Effector CD8-positive, alpha-beta T cell (primary cell): ENCODE data around the gene JAKMIP3.

Experiments
- DNase-seq: peaks from one replicate; lab custom pipeline; 2025; lab: John Stamatoyannopoulos, UW

JAKMIP3 gene

DNA sequence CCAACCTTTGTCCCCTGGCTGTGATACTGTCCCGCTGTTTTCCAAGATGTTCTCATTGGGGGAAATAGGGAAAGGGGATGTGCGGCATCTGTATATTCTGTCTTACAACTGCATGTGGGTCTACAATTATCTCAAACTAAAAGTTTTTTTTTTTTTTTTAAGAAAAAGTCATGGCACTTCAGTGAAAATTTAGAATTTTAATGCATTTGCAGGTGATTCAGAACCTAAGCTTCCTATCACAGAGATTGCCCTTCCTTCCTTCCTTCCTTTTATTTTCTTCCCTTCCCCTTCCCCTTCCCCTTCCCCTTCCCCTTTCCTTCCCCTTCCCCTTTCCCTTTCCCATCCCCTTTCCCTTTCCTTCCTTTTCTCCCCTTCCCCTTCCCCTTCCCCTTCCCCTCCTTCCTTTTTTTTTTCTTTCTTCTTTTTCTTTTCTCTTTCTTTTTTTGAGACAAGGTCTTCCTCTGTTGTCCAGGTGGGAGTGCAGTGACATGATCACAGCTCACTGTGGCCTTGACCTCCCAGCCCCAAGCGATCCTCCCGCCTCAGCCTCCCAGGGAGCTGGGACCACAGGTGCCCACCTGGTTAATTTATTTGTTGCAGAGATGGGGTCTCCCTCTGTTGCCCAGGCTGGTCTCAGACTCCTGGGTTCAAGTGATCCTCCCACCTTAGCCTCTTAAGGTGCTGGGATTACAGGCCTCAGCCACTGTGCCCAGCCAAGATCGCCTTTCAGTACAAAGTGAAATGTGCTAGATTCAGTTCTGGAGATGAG is 32.0 kb downstream of the JAKMIP3 start:
- DNase-seq: no peak

DNA sequence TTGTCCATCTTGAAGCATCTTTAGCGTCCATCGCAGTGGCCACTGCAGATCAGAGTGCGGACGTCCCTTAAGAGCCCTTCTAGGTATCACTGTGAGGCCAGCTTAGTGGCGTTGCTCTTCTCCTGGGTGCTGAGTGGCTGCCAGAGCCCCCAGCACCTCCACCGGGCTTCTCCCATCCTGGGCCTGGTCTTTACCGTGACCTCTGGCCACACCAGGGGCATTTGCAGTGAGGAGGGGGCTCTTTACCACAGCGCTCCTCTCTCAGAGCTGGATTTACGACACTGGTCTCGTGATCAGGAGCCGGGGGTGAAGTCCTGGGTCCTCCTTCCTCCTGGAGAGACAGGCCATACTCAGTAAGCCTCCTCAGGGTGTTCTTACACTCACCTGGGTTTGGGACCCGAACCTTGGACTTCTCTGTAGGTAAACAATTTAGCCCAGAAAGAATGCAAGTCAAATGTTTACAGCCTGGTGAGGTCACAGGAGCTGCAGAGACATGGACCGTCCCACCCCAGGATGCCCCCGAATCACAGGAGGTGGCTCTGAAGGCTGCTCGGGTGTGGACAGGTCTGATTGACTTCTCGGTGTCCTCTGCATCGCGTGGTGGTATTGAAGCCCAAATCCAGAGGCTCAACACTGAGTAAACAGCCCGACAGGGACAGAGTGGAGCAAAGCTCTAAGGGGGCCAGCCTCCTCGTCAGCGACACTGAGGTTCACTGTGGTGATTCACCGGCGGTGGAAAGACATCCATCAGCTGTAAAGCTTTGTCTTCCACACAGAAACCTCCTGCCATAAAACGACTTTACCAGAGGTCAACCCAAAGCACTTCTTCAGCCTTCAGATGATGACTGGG is 33.0 kb downstream of the JAKMIP3 start:
- DNase-seq: no peak

- no peak for DNase-seq
These were observed 33.8 kb downstream of the JAKMIP3 start for GRCh38 chr10:132099389-132100090.

DNA sequence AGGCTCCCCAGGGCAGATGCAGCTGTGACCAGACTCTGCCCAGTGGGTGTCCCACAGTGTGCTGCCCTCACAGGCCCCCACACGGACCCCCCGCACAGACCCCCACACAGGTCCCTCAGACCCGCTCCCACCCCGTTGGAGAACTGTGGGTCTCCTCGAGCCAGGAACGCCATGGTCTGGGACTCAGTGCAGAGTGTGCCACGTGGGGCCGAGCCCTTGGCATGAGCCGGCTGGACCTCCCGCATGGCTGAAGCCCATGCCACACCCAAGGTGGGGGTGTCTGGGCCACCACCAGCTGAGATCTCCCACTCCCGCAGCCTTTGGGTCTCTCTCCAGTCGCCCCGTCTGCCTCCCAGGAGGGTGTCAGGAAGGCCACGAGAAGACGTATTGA is 34.3 kb downstream of the JAKMIP3 start:
- DNase-seq: no peak

- no peak for DNase-seq
These were observed 35.0 kb downstream of the JAKMIP3 start for GRCh38 chr10:132100556-132101349.

- no peak for DNase-seq
These were observed 35.8 kb downstream of the JAKMIP3 start for GRCh38 chr10:132101529-132101928.

DNA sequence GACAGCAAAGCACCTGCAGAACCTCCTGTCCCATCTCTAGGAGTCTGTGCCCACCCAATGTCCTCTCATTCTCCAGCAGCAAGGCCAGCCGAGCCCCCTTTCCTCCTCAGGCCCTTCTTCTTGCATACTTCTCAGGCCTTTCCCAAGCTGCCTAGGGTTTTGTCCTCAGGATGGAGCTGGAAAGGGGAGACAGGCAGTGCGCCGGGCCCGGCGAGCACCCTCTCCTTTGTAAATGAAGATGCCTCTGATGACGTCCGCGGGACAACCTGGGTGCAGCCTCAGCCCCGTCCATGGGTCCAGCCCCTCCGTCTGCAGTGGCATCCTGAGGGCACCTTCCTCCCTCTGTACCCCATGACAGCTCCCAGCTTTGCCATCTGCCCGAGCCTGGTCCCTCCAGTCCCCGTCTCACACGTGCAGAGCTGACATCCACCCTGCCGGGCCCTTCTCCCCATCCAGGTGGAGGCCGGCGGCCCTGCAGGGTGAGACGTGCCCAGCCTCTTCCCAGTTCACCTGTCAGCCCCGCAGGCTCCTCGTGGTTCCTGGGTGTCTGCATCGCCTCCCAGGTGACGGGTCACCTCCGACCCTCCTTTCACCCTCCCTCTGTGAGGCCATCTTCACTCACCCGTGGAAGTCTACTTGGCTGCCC is 36.4 kb downstream of the JAKMIP3 start:
- no peak for DNase-seq

GRCh38 chr10:132102717-132103110 is 37.0 kb downstream of the JAKMIP3 start:
- DNase-seq: no peak

- DNase-seq: no peak
These were observed 37.6 kb downstream of the JAKMIP3 start for GRCh38 chr10:132103116-132103910.

DNA sequence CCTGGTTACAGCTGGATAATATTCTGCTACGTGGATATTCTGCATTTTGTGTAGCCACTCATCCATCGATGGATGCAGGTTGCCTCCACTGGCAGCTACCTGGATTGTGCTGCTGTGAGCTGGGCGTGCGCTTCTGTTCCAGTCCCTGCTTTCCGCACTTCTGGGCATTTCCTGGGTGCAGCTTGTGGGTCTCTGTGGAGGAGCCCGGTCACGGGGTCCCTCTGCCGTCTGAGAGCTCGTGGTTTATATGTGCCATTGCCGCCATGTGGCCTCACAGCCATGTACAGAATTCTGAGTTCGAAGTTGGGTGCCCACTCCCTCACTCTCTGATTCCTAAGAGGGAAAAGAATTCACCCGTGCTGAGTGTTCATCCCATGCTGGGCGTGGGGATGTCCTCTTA is 38.3 kb downstream of the JAKMIP3 start:
- DNase-seq: no peak

- DNase-seq: no peak
These were observed 38.9 kb downstream of the JAKMIP3 start for GRCh38 chr10:132104471-132105301.

- no peak for DNase-seq
These were observed 39.7 kb downstream of the JAKMIP3 start for GRCh38 chr10:132105302-132105995.

DNA sequence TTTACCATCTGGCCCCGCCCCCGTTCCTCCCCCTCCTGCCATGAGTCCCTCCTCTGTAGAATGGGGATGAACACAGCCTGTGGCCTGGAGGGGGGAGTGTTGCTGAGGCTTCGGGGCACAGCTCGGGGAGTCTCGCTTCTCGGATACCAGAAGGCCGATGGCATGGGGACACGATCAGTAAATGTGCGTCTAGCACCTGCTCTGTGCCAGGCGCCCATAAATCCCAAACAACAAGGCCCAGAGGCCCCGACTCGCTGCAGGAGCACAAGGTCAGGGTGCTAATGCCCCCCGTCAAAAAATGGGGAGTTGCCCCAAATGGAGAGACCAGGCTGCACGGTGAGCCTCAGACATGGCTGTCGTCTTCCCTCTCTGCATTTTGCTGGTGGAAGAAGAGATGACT is 40.7 kb downstream of the JAKMIP3 start:
- DNase-seq: no peak

- DNase-seq: no peak
These were observed 41.6 kb downstream of the JAKMIP3 start for GRCh38 chr10:132107186-132107948.

GRCh38 chr10:132107949-132108877 is 42.5 kb downstream of the JAKMIP3 start:
- no peak for DNase-seq

DNA sequence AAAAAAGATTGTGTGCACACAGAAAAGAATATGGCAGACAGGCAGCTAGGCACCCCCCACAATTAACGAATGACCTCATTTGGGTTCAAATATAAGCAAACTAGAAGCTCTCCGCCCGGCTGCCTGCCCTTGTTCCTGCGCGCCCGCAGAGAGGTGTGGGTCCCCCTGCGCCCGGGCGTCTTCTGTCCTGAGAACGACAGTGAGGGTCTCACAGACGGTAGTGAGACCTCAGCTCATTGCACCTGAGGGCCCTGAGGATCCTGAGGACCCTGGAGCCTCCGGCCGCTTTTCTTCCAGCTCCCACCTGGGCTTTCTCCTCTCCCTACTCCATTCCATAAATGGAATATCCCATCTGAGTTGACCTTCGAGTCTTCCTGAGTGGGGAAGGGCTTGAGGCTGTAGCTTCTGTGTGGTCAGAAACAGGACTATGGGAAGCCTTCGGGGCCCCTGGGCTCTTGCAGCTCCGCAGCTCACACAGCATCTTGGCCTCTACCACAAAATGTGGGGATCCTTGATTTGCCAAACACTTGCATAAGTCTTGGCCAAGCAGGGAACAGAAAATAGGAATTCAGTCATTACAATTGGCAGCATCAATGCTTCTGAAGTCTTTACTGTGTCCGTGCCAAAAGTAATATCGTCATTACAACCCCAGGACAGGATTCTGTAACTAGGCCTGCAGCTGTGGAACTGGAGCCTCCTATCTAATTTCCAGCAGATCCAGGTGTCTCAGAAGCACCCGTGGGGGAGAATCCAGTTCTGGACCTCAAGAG is 43.8 kb downstream of the JAKMIP3 start:
- DNase-seq: no peak
